Endothelial cell of umbilical vein (primary cell): ENCODE data around the gene LCN15. TPM values are rescaled to one million over a fixed set of nuclear protein-coding genes. Genes with fewer than 3 reads are reported as not detected.

Experiments
- BruUV-seq: library from RNA; stranded (reverse); fragments of 400-500 nt; replicated peaks from 2 replicates; lab custom pipeline; 2021; lab: Mats Ljungman, UMichigan
- CTCF ChIA-PET: fragments of 300-600, 350-600 bp; sonication (Branson Sonifier 250); formaldehyde crosslinking; loops from one replicate; lab custom pipeline; 2021; ENCODE audit warnings: antibody characterized with exemption, inconsistent platforms; lab: Charles Lee
- POLR2A ChIA-PET: fragments of 300-600, 350-600 bp; sonication (Branson Sonifier 250); formaldehyde crosslinking; loops from one replicate; lab custom pipeline; 2021; ENCODE audit warnings: antibody characterized with exemption, inconsistent platforms; lab: Charles Lee
- DNase-seq: peaks from one replicate; pipeline ENCODE4 v3.0.0-alpha.2; 2011; ENCODE audit warnings: low read depth, low spot score
- FAIRE-seq: peaks from 2 replicates; lab custom pipeline; 2011; peaks lifted over from hg19 to GRCh38; lab: Jason Lieb, UNC
- H2AFZ ChIP-seq: 2 replicates; pipeline ENCODE4 v1.6.0; 2012; ENCODE audit warnings: low read depth, low read length, control low read depth, inconsistent platforms
- H3K27ac ChIP-seq: 2 replicates; pipeline ENCODE4 v1.5.1; 2011; ENCODE audit warnings: low read depth, mild to moderate bottlenecking, control low read depth, low read length, moderate library complexity; ENCODE audit not compliant: insufficient read depth
- H3K27me3 ChIP-seq, 2 experiments: 2 replicates each; pipeline versions ENCODE4 v1.6.0 to v1.6.1; 2011; ENCODE audit warnings: low read length in 2 of 2, mixed read lengths in 1 of 2; ENCODE audit not compliant: control insufficient read depth in 2 of 2, insufficient read depth in 2 of 2
- H3K36me3 ChIP-seq, 2 experiments: 2 replicates in 1 of 2; 3 replicates in 1 of 2; pipeline ENCODE4 v1.5.1; 2011; ENCODE audit warnings: low read length in 2 of 2, mild to moderate bottlenecking in 1 of 2, moderate library complexity in 1 of 2; ENCODE audit not compliant: control insufficient read depth in 2 of 2, insufficient read depth in 2 of 2; ENCODE audit errors: extremely low read depth in 1 of 2
- H3K4me1 ChIP-seq: 3 replicates; pipeline ENCODE4 v1.5.1; 2011; ENCODE audit warnings: mild to moderate bottlenecking, low read length; ENCODE audit not compliant: control insufficient read depth, insufficient read depth; ENCODE audit errors: extremely low read depth
- H3K4me2 ChIP-seq: 2 replicates; pipeline ENCODE4 v1.6.1; 2011; ENCODE audit warnings: low read length, control low read depth, mixed read lengths; ENCODE audit not compliant: insufficient read depth
- H3K4me3 ChIP-seq, 3 experiments: fragments of 200-600 bp in 1 of 3; sonication (generic), shearing (Covaris generic) in 1 of 3; replicated peaks in 1 of 3; 2 replicates each; pipeline ENCODE4 v1.5.1; 2011 to 2016; ENCODE audit warnings: control low read depth in 3 of 3, low read length in 3 of 3, mild to moderate bottlenecking in 2 of 3, inconsistent platforms in 1 of 3, low read depth in 1 of 3, moderate library complexity in 1 of 3; ENCODE audit not compliant: insufficient read depth in 1 of 3
- H3K79me2 ChIP-seq: 2 replicates; pipeline ENCODE4 v1.6.0; 2012; ENCODE audit warnings: low read length, inconsistent platforms; ENCODE audit not compliant: control insufficient read depth, insufficient read depth
- H3K9ac ChIP-seq: replicated peaks from 2 replicates; pipeline ENCODE3; 2011; ENCODE audit warnings: low read length, control low read depth; ENCODE audit not compliant: insufficient read depth; ENCODE audit errors: extremely low read depth
- H3K9me1 ChIP-seq: replicated peaks from 3 replicates; pipeline ENCODE4 v1.6.0; 2011; ENCODE audit warnings: mild to moderate bottlenecking, low read length; ENCODE audit not compliant: control insufficient read depth, insufficient read depth; ENCODE audit errors: extremely low read depth
- H3K9me3 ChIP-seq: replicated peaks from 2 replicates; pipeline ENCODE4 v1.5.1; 2012; ENCODE audit warnings: low read length, inconsistent platforms; ENCODE audit not compliant: control insufficient read depth, insufficient read depth
- H4K20me1 ChIP-seq: replicated peaks from 2 replicates; pipeline ENCODE3; 2011; ENCODE audit warnings: mild to moderate bottlenecking, low read length; ENCODE audit not compliant: control insufficient read depth, insufficient read depth; ENCODE audit errors: extremely low read depth
- EZH2 ChIP-seq: IDR thresholded peaks from 2 replicates; pipeline ENCODE4 v1.6.1; 2012; ENCODE audit warnings: borderline replicate concordance, low read depth, mild to moderate bottlenecking, moderate library complexity, low read length, inconsistent platforms; ENCODE audit not compliant: severe bottlenecking
- FOS ChIP-seq: IDR thresholded peaks from 2 replicates; pipeline ENCODE4 v1.6.1; 2011; ENCODE audit warnings: mild to moderate bottlenecking, low read length, moderate library complexity, borderline replicate concordance; ENCODE audit not compliant: insufficient read depth
- GATA2 ChIP-seq: IDR thresholded peaks from 2 replicates; pipeline ENCODE4 v1.7.0; 2011; ENCODE audit warnings: low read depth, mild to moderate bottlenecking, moderate library complexity, mixed read lengths, low read length; ENCODE audit not compliant: insufficient read length, insufficient read depth
- JUN ChIP-seq: IDR thresholded peaks from 2 replicates; pipeline ENCODE4 v1.6.1; 2011; ENCODE audit warnings: borderline replicate concordance, low read depth; ENCODE audit not compliant: insufficient read length, insufficient read depth
- MYC ChIP-seq: IDR thresholded peaks from one replicate; pipeline ENCODE4 v1.6.1; 2011; ENCODE audit warnings: mild to moderate bottlenecking, low read depth, low read length
- POLR2A ChIP-seq: IDR thresholded peaks from 2 replicates; pipeline ENCODE4 v1.6.1; 2012; ENCODE audit warnings: low read depth, mild to moderate bottlenecking, control low read depth, low read length
- POLR2AphosphoS5 ChIP-seq: IDR thresholded peaks from 2 replicates; pipeline ENCODE4 v1.6.1; 2012; ENCODE audit warnings: low read depth, mild to moderate bottlenecking, control low read depth, low read length, moderate library complexity; ENCODE audit not compliant: insufficient read depth
- dilution Hi-C: fragments of 300-500 bp; cut with MboI; formaldehyde crosslinking; loops from one replicate; pipeline ENCODE4 v1.15.0; 2019; ENCODE audit warnings: low sequenced_read_pairs; ENCODE audit not compliant: extremely low pct_ligation_motif_present
- intact Hi-C: fragments of 100-400 bp; cut with micrococcal nuclease; formaldehyde crosslinking; loops from one replicate; pipeline ENCODE4 v1.10.0; 2022
- polyA plus RNA-seq, 4 experiments: library from polyadenylated mRNA; depleted of rRNA in 3 of 4; stranded (reverse) in 3 of 4; unstranded in 1 of 4; fragments of >200 nt; gene quantifications; 2 replicates each; pipeline versions ENCODE4 v1.2.1 to v1.2.3, GENCODE V29; 2011 to 2012; ENCODE audit warnings: missing spikeins in 1 of 4
- total RNA-seq: library from RNA; stranded (reverse); gene quantifications from 2 replicates; pipeline ENCODE4 v1.2.3, GENCODE V29; 2021
- TF ChIP-seq, protein P1 (sequence below): IDR thresholded peaks from 2 replicates; pipeline ENCODE4 v1.6.1; 2011; ENCODE audit not compliant: insufficient read depth, insufficient read length
- TF ChIP-seq, protein P2 (sequence below), 2 donors: IDR thresholded peaks; 1 replicate in 1 of 2; 2 replicates in 1 of 2; pipeline ENCODE4 v1.5.1; 2011; ENCODE audit warnings: low read length in 2 of 2, mild to moderate bottlenecking in 2 of 2, moderate library complexity in 2 of 2, control low read depth in 1 of 2, inconsistent platforms in 1 of 2, low read depth in 1 of 2; ENCODE audit not compliant: insufficient read depth in 1 of 2; ENCODE audit errors: extremely low read depth in 1 of 2

LCN15 gene
- total and polyA plus RNA-seq, 2 donors (not counting 3 experiments of a cell fraction or from before 2014, with no cell fraction given), result not detected

DNA sequence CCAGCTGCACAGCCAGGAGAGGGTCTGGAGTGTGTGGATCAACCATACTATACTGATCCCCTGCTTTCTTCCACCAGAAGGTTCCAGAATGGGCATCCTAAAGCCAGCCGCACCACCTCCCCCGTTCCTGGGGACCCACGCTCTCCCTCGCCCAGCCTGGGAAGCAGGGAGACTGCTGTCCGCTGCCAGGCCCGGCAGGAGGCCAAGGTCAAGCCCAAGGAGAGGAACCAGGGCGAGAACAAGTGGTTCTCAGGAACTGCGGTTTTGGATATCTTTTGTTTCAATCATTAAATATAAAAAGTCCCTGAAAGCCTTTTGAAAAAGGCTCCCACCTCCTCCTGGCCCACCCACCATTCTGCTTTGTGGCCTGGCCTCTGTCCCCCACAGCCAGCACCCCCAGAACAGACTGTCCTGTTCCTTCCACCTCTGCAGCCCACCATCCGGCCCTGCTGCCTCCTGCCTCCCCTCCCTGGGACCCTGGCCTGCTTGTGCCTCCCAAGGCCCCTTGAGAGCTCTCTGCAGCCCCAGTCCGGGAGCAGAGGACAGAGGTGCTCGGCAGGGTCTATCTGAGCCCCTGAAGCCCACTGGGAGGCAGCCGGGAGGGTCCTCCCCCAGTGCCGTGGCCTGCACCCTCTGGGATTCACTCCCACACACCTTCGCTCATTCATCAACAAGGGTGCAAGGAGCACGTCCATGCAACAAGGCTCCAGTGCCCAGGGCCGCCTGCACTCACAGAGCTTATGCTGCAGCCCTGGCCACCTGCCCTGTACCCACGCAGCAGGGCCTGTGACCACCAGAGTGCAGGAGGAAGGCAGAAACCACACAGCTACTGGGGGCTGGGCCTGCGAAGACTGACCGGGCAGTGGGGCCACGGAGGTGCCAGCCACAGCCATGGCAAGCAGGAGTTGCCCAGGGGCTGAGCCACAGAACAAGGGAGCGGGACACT, 15.4 kb downstream of the LCN15 start:
- Histone ChIP-seq H3K27me3 (peaks cover 3 to 5% of the 10 kb centered on the region in 2 experiments), H3K4me1 (no peaks in the 10 kb centered on the region), H3K4me2 (no peak overlapping the region), H3K27ac (no peak overlapping the region), H3K9ac (no peak overlapping the region), H3K9me1 (no peaks in the 10 kb centered on the region), H2AFZ (no peak overlapping the region), H3K79me2 (no peaks in the 10 kb centered on the region), H3K9me3 (no peaks in the 10 kb centered on the region), H4K20me1 (no peaks in the 10 kb centered on the region), H3K36me3 (no peaks in the 10 kb centered on the region), H3K4me3 (no peak overlapping the region)
- POLR2A ChIA-PET, result no interaction called here
- no TSS peak for BruUV-seq
- intact Hi-C loops (no loop called here), dilution Hi-C loops (no loop called here)
- no peak for TF ChIP-seq EZH2
- TF ChIP-seq MYC, result no peak
- TF ChIP-seq POLR2A, result no peak
- TF ChIP-seq JUN, result no peak
- no peak for TF ChIP-seq GATA2
- no peak for TF ChIP-seq POLR2AphosphoS5
- TF ChIP-seq, protein P1, sequence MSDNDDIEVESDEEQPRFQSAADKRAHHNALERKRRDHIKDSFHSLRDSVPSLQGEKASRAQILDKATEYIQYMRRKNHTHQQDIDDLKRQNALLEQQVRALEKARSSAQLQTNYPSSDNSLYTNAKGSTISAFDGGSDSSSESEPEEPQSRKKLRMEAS, result no peak
- no peak for TF ChIP-seq FOS
- TF ChIP-seq, protein P2, sequence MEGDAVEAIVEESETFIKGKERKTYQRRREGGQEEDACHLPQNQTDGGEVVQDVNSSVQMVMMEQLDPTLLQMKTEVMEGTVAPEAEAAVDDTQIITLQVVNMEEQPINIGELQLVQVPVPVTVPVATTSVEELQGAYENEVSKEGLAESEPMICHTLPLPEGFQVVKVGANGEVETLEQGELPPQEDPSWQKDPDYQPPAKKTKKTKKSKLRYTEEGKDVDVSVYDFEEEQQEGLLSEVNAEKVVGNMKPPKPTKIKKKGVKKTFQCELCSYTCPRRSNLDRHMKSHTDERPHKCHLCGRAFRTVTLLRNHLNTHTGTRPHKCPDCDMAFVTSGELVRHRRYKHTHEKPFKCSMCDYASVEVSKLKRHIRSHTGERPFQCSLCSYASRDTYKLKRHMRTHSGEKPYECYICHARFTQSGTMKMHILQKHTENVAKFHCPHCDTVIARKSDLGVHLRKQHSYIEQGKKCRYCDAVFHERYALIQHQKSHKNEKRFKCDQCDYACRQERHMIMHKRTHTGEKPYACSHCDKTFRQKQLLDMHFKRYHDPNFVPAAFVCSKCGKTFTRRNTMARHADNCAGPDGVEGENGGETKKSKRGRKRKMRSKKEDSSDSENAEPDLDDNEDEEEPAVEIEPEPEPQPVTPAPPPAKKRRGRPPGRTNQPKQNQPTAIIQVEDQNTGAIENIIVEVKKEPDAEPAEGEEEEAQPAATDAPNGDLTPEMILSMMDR (IDR thresholded peaks at IDR 0.05; ENCODE audit: extremely low read depth in 1 of 2, insufficient read depth in 1 of 2, low read depth in 1 of 2, low read length in 2 of 2), result no peak
- no peak for DNase-seq
- CTCF ChIA-PET, result interaction anchor here (2.3 kb wide), 1 partner anchor 11 kb away, joined by 7 read pairs; no protein-coding TSS in a partner anchor
- no peak for FAIRE-seq
